Loucy (cell line): ENCODE data around the gene C6orf47.

Experiments
- EZH2phosphoT487 ChIP-seq: fragments of 200-600 bp; IDR thresholded peaks from 2 replicates; pipeline ENCODE4 v1.6.1; 2018; ENCODE audit warnings: antibody characterized with exemption, mild to moderate bottlenecking, moderate library complexity, borderline replicate concordance
- TF ChIP-seq, protein P1 (sequence below): fragments of 200-600 bp; sonication (generic); conservative IDR thresholded peaks from 2 replicates; pipeline ENCODE4 v1.5.1; 2014; ENCODE audit warnings: mild to moderate bottlenecking, antibody characterized with exemption, low read length

- TF ChIP-seq, protein P1, sequence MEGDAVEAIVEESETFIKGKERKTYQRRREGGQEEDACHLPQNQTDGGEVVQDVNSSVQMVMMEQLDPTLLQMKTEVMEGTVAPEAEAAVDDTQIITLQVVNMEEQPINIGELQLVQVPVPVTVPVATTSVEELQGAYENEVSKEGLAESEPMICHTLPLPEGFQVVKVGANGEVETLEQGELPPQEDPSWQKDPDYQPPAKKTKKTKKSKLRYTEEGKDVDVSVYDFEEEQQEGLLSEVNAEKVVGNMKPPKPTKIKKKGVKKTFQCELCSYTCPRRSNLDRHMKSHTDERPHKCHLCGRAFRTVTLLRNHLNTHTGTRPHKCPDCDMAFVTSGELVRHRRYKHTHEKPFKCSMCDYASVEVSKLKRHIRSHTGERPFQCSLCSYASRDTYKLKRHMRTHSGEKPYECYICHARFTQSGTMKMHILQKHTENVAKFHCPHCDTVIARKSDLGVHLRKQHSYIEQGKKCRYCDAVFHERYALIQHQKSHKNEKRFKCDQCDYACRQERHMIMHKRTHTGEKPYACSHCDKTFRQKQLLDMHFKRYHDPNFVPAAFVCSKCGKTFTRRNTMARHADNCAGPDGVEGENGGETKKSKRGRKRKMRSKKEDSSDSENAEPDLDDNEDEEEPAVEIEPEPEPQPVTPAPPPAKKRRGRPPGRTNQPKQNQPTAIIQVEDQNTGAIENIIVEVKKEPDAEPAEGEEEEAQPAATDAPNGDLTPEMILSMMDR = no peak
- no peak for TF ChIP-seq EZH2phosphoT487
These were observed 1.5 kb downstream of the C6orf47 start for GRCh38 chr6:31658983-31659648.
